ENCODE measurements around the gene TUBGCP2.
"Not testable (repeated sequence)": the region's sequence is repeated elsewhere in the genome, so short reads cannot be mapped to it uniquely, and the experiment has no call there.

Gene TUBGCP2

DNA sequence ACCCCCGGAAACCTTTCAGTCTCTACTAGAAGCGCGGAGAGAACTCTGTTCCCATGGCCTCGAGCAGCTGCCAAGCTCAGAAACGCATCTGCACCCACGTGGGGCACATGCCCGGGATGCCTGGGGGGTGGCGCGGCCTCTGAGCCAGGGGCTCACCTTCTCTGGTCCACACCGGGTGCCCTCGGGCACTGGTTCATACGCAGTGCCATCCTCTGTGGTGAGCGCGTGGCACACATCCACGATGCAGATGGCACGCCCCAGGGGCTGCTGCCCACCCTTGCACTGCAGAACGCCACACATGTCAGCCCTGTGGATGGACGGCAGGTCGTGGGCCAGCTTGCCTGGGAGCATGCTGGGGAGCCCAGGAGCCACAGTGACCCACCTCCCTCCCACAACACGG is 38.5 kb downstream of the TUBGCP2 start:
- TF ChIP-seq, protein P1, sequence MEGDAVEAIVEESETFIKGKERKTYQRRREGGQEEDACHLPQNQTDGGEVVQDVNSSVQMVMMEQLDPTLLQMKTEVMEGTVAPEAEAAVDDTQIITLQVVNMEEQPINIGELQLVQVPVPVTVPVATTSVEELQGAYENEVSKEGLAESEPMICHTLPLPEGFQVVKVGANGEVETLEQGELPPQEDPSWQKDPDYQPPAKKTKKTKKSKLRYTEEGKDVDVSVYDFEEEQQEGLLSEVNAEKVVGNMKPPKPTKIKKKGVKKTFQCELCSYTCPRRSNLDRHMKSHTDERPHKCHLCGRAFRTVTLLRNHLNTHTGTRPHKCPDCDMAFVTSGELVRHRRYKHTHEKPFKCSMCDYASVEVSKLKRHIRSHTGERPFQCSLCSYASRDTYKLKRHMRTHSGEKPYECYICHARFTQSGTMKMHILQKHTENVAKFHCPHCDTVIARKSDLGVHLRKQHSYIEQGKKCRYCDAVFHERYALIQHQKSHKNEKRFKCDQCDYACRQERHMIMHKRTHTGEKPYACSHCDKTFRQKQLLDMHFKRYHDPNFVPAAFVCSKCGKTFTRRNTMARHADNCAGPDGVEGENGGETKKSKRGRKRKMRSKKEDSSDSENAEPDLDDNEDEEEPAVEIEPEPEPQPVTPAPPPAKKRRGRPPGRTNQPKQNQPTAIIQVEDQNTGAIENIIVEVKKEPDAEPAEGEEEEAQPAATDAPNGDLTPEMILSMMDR (conservative IDR thresholded peaks at IDR 0.05), result no peak
- H3K27ac ChIP-seq, result no peak overlapping the region

DNA sequence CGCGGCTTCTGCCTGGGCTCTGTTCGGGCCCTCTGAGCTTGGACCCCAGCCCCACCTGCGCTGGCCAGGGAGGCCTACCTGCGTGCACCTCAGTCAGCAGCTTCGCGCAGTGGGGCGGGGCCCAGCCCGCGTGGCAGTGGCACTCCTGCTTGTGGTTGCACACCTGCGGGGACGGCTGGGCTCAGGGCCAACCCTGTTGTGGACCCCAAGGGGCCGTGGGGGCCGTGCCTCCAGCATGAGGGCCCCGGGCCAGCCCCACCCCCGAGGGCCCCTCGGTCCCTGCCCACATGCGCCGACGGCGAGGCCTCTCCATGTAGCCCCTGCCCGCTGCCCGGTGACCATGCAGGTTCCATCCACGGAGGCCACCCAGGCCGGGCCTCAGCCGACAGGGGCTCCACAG is 39.3 kb downstream of the TUBGCP2 start:
- TF ChIP-seq, protein P1 (conservative IDR thresholded peaks at IDR 0.05), result no peak
- no peak overlapping the region for H3K27ac ChIP-seq

DNA sequence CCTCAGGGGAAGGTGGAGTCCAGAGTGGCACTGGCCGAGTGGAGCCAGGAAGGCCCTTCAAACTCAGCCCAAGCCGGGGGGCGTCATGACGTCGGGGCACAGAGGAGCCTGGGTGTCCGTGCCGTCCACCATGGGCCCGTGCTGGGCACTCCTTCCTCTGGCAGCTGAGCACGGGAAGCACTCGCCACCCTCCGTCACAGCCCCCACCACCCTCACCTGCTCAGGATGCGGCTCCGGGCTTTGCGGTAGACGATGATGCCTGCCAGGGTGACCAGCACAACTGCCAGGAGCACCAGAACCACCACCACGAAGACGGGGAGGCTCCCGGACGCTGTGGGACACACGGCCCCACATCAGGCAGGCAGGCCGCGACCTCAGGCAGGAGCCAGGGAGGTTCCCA is 40.1 kb downstream of the TUBGCP2 start:
- H3K27ac ChIP-seq, result no peak overlapping the region
- TF ChIP-seq, protein P1 (conservative IDR thresholded peaks at IDR 0.05), result no peak

DNA sequence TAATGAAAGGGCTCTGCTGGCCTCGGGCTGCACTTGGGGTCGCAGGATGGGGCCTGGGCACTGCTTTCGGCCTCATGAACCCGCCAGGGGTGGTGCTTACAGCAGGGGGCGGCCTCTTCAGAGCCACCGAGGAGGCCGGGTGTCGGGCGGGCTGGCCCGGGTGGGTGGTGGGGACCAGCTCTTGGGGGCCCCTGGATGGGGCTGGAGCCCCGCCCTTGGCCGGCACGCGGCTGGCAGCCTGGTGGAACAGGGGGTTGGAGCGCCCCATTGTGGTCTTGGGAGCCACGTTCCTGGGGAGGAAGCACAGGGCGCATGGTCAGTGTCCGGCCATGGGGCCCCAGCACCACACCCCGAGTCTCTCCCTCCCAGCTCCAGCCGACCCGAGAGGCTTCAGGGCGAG is 40.8 kb downstream of the TUBGCP2 start:
- TF ChIP-seq, protein P1 (conservative IDR thresholded peaks at IDR 0.05), result no peak
- H3K27ac ChIP-seq, result no peak overlapping the region

DNA sequence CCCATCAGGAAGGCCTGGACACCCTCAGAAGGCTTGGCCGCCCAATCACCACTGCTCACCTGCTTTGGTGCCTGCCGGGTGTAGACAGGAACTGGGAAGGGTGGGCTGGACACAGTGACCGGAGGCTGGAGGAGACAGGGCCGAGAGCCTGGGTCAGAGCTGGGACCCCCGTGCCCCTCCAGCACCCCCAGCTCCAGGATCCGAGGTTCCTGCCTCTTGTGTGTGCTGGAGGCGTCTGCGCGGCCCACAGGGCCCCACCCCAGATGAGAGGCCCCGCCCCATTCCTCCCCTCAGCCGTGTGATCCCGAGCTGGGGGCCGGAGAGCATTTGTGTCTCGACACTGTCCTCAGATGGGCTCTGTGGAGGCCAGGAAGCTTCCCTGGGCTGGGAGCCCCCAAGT is 41.4 kb downstream of the TUBGCP2 start:
- TF ChIP-seq, protein P1 (conservative IDR thresholded peaks at IDR 0.05), result no peak
- no peak overlapping the region for H3K27ac ChIP-seq

DNA sequence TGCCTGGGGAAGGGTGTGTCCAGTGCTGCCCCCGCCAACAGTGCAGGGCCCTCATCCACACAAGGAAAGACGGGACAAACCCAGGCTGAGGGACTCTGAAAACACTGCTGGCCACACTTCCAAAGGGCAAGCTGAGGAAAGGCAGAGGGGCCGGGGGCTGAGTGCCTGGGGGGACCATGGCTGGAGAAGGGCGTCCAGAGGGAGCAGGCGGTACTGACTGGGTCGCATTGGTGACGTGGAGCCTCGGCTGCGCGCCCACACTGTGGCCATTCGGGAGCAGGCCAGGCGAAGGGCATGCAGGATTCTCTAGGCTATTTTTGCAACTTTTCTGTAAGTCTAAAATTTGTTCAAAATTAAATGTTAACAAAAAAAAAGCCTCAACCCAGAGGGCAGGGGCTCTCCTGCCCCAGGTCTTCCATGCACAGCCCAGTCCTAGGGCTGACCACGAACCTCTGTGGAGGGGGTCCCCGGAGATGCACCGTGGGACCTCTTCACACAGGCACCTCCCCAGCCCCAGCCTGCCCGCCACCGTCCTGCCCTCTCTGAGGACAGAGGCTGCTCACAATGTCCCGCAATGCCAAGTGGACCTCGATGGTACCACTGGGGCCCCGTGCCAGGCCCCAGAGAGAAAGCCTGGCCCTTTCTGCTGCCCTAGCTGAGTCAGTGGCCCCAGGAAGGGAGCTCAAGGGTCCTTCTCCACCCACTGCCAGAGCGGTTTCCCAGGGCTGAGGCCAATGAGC is 42.4 kb downstream of the TUBGCP2 start:
- TF ChIP-seq, protein P1 (conservative IDR thresholded peaks at IDR 0.05), result no peak
- no peak overlapping the region for H3K27ac ChIP-seq

DNA sequence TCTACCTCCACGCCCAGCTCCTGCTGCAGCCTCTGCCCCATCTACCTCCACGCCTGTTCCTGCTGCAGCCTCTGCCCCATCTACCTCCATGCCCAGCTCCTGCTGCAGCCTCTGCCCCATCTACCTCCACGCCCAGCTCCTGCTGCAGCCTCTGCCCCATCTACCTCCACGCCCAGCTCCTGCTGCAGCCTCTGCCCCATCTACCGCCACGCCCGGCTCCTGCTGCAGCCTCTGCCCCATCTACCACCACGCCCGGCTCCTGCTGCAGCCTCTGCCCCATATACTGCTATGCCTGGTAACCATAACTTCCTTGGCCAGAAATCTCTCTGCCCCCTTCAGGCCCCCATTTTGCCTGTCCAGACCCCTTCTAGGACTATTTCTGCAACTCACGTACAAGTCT is 43.6 kb downstream of the TUBGCP2 start:
- not testable (repeated sequence) for H3K27ac ChIP-seq

DNA sequence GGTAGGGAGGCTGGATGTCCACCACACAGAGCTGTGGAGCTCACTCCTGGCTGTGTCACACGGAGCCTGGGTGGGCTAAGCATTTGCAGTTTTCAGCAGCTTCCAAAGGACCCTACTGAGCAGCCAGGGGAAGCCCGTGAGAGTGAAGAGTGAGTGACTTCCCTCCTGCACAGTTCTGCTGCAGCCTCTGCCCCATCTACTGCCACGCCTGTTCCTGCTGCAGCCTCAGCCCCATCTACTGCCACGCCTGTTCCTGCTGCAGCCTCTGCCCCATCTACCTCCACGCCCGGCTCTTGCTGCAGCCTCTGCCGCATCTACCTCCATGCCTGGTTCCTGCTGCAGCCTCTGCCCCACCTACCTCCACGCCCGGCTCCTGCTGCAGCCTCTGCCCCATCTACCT is 44.2 kb downstream of the TUBGCP2 start:
- no peak overlapping the region for H3K27ac ChIP-seq
- TF ChIP-seq, protein P1 (conservative IDR thresholded peaks at IDR 0.05), result no peak

Measured in VCaP (cell line).